Cardiac fibroblast (primary cell): ENCODE measurements around the gene LGMN.

ENCODE experiments used
- DNase-seq, 2 donors: peaks; one replicate each; pipeline versions ENCODE4 v3.0.0 to v3.0.0-alpha.2; 2010; ENCODE audit warnings: low read depth in 2 of 2
- H3K4me3 ChIP-seq, 2 donors: replicated peaks in 1 of 2; 1 replicate in 1 of 2; 2 replicates in 1 of 2; pipeline ENCODE4 v1.5.1; 2011; ENCODE audit warnings: low read depth in 2 of 2, low read length in 2 of 2, mild to moderate bottlenecking in 2 of 2, moderate library complexity in 1 of 2
- TF ChIP-seq, protein P1 (sequence below): IDR thresholded peaks from one replicate; pipeline ENCODE4 v1.5.1; 2011; ENCODE audit warnings: low read depth, mild to moderate bottlenecking, low read length, inconsistent platforms

Gene LGMN

DNA sequence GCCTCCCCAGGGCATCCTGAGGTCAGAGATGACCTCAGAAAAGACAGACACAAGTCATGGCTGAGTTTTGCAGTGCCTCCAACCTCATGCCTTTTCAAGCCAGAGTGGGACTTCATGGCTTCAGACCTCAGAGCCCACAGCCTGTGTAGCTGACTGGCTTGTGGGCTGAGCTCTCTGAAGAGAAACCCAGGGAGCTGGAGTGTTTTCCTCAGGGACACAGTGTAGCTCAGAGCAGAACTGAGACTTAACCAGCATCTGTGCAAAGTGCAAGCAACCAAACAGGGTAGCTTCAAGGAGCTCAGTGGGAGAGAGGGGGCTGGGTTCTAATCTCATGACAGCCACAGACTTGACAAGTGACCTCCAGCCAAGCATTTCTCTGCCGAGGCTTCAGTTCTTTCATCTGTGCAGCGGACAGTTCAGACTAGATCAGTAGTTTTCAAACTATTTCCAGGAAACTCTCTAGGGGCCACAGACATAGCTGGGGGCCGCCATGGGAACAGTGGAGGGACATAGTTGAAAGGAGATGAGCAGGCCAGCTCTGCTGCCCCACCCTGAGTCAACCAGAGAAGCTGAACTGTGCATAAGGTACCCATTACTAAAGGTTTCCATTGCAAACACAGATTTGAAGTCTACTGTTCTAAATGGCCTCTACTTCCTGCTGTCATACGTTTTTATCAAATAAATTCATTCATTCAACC lies 80.0 kb downstream of the LGMN start:
- TF ChIP-seq, protein P1, sequence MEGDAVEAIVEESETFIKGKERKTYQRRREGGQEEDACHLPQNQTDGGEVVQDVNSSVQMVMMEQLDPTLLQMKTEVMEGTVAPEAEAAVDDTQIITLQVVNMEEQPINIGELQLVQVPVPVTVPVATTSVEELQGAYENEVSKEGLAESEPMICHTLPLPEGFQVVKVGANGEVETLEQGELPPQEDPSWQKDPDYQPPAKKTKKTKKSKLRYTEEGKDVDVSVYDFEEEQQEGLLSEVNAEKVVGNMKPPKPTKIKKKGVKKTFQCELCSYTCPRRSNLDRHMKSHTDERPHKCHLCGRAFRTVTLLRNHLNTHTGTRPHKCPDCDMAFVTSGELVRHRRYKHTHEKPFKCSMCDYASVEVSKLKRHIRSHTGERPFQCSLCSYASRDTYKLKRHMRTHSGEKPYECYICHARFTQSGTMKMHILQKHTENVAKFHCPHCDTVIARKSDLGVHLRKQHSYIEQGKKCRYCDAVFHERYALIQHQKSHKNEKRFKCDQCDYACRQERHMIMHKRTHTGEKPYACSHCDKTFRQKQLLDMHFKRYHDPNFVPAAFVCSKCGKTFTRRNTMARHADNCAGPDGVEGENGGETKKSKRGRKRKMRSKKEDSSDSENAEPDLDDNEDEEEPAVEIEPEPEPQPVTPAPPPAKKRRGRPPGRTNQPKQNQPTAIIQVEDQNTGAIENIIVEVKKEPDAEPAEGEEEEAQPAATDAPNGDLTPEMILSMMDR: no peak
- no peak overlapping the region for H3K4me3 ChIP-seq
- DNase-seq: no peak

DNA sequence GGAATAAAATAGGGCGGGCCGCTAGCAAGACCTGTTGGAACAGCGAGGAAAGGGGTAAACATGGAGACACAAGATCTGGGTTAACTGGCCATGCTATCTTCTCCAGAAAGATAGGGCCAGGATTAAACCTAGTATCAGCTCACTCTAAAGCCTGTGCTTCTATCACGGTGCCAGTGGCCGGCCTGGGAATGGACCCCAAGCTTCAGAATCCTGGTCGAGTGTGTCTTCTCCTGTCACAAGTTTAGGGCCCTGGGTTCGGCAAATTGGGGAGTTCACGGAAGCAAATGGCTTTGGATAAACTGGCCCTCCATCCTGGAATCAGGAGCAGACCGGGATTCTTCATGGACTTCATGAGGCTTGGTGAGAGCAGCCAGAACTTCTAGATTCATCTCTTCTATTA lies 82.2 kb downstream of the LGMN start:
- no peak overlapping the region for H3K4me3 ChIP-seq
- TF ChIP-seq, protein P1: no peak

DNA sequence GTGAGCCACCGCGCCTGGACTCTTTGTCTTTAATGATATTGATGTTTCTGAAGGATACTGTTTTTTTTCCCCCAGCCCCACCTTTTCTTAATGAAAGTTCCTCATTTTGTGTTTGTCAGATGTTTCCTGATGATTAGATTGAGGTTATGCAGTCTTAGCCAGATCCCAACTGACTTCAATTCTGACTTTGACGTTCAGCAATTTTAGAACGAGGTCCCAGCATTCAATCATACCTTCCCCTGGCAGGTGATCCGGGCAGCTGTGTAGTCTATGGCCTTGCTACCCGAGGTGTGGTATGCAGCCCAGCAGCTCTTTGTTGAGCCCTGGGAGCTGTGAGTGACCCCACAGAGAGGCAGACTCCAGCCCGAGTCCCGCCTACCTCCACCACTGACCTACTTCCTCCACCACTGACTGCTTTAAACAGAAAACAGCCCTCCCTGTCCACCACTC lies 82.7 kb downstream of the LGMN start:
- no peak for DNase-seq
- TF ChIP-seq, protein P1: no peak
- H3K4me3 ChIP-seq: no peak overlapping the region

More for the DNA sequence above, 82.2 kb downstream of the LGMN start:
- DNase-seq: no peak

DNA sequence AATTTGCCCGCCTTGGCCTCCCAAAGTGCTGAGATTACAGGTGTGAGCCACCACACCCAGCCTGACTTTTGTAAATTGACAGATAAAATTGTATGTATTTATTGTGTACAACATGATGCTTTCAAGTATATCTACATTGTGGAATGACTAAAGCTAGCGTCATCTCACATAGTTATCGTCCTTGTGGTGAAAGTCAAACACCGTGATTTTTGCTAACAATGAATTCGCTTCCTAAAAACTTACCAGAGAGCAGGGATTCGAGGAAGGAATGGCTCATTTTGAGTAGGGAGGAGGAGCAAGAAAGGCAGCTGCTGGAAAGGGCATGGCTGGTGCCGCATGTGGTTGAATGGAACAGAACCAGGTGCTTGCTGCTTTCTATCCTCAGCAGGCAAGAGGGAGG lies 85.4 kb downstream of the LGMN start:
- TF ChIP-seq, protein P1: no peak
- no peak overlapping the region for H3K4me3 ChIP-seq
- DNase-seq: peak; percentile 20 to 57

DNA sequence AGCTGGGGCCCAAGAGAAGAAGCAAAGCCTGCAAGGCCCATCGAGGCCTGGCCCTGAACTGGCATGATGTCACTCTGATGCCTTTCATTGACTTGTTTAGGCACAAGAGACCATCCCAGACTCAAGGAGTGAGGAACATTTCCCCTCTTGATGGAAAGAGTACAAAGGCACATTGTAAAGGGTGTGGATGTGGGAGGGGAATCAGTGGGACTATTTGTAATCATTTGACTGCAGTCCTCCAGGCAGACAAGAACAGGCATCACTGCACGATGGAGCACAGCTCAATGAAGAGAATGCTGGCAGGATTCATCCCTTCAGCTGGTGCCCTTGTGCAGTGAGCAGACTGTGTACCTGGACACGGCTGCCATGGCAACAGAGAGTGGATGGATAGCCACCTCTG lies 87.9 kb downstream of the LGMN start:
- no peak for DNase-seq
- no peak overlapping the region for H3K4me3 ChIP-seq
- TF ChIP-seq, protein P1: no peak

DNA sequence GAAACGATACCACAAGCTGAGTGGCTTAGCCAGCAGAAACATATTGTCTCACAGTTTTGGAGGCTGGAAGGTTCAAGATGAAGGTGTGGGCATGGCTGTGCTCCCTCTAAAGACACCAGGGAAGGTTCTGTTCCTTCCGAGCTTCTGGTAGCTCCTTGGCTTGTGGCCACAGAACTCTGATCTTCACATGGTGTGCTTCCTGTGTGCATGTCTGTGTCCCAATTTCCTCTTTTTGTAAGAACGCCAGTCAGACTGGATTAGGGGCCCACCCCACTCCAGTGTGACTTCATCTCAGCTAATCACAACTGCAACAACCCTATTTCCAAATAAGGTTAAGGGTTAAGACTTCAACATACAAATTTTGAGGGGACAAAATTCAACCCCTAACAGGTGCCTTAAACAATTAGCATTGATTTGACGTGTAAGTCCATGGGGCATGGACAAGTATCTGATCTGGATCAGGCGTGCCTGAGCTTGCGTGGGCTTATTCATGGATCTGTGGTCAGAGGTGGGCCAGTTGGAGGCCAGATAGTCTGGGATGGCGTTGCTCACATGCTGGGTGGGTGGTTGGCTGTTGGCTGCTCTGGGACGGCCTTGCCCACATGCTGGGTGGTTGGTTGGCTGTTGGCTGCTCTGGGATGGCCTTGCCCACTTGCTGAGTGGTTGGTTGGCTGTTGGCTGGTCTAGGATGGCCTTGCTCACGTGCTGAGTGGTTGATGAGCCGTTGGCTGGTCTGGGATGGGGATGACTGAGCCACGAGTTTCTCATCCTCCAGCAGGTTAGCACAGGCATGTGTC lies 88.5 kb downstream of the LGMN start:
- H3K4me3 ChIP-seq: no peak overlapping the region
- TF ChIP-seq, protein P1: no peak
- peak; percentile 75 to 80 for DNase-seq
